Measurements from ENCODE around the gene MTG2.

The MTG2 gene

GRCh38 chr20:62248890-62249560, 66.2 kb downstream of the MTG2 start:
- no peak for DNase-seq (ENCODE audit: low read depth in 2 of 2)

GRCh38 chr20:62252342-62252966, 69.6 kb downstream of the MTG2 start:
- no peak for DNase-seq (ENCODE audit: low read depth in 2 of 2)

All from stimulated activated CD8-positive, alpha-beta memory T cell treated with anti-CD3 and anti-CD28 coated beads, Interleukin-2, amount 100 ng/mL, for 48 hours (primary cell).